ENCODE data around the gene GCC1. TPM values are rescaled to one million over a fixed set of nuclear protein-coding genes. Genes with fewer than 3 reads are reported as not detected.

The GCC1 gene
- total RNA-seq, 1 experiment from 2014 or later = 16.9 TPM

- no peak for DNase-seq (ENCODE audit: low spot score)
Observed at GRCh38 chr7:127536741-127537140, 48.7 kb downstream of the GCC1 start.

GRCh38 chr7:127536394-127536691 lies 49.1 kb downstream of the GCC1 start:
- DNase-seq (ENCODE audit: low spot score) = no peak

DNA sequence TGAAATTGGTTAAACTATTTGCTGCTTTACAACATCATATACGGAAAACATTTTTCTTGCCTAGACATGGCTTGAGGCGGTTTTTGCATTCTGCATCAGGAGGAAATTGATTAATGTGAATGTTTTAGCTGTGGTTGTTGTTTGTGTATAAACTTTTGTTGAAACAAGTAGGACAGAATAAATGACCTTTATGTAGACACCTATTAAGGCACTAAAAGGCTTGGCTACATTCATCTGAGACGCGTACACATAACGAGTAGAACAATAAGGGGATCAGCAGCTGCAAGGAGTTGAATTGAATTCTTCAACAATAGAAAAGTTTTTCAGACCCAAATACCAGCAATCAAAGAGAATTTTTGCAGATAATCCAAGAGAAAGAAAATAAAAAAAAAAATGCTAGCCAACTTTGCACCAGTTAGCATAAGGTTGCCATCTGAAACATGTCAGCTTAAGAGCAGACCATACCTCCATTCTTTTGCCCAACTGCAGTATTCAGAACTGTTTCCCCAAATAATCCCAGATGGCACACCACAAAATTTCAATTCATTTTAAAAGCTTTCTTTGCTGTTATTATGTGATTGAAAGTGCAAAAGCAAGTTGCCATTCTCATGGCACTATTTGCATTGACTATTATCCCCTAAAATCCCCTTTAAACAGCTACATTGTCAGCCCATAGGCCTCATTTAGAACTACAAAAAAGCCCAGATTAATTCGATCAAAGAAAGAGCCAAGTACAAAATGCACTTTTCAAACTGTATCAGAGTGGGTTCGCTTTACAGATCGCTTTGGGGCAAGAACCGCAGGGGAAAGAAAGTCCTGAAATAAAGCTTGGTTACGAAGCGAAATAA lies 49.6 kb downstream of the GCC1 start:
- no peak for DNase-seq (ENCODE audit: low spot score)

DNA sequence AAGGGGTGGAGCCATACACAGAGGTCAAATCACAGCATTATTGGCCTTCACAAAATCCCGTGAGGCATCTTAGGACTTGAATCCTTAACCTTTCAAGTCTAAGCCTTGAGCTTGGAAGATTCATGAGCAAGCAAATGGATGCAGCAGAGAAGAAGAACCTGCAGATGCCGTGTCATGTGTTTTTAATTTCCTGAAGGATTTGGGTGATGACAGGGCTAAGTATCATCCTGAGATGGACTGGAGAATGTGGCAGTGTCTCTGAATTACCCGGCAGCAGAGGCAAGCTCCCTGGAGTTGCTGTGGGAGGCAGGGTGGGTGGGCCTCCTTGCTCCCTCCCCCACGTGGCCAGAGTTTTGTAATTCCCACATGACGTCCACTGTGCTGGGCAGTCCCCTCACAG lies 50.8 kb downstream of the GCC1 start:
- DNase-seq (ENCODE audit: low spot score) = no peak

GRCh38 chr7:127532736-127533135 lies 52.7 kb downstream of the GCC1 start:
- DNase-seq (ENCODE audit: low spot score) = no peak

DNA sequence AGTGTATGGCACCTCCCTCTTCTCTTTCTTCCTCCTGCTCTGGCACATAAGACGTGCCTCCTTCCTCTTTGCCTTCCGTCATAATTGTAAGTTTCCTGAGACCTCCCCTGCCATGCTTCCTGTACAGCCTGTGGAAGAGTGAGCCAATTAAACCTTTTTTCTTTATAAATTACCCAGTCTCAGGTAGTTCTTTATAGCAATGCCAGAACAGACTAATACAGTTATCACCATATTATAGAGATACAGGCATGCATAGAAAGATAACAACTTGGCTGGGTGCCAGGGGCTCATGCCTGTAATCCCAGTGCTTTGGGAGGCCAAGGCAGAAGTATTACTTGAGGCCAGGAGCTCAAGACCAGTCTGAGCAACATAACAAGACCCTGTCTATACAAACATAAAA lies 53.2 kb downstream of the GCC1 start:
- DNase-seq (ENCODE audit: low spot score) = no peak

Other genes with a start within 250 kb of the GCC1 start
- 8.5 and 9.3 TPM in 2 replicates for gene ZNF800, start 192.9 kb downstream of the GCC1 start, total RNA-seq (2014; rRNA removed; shearing (Covaris generic))
- 286 and 304 TPM in 2 replicates for gene ARF5, start 2.8 kb upstream of the GCC1 start, total RNA-seq (2014; rRNA removed; shearing (Covaris generic))
- 1.7 and 2.9 TPM in 2 replicates for gene FSCN3, start 8.1 kb upstream of the GCC1 start, total RNA-seq (2014; rRNA removed; shearing (Covaris generic))
- not detected in 2 replicates for gene PAX4, start 32.5 kb upstream of the GCC1 start, total RNA-seq (2014; rRNA removed; shearing (Covaris generic))
- 153 and 157 TPM in 2 replicates for gene SND1, start 66.6 kb upstream of the GCC1 start, total RNA-seq (2014; rRNA removed; shearing (Covaris generic))

Data from H4 (cell line).